HUES64 (cell line): ENCODE measurements around the gene EYS.

Experiments used
- H3K27ac ChIP-seq: 2 replicates; pipeline ENCODE4 v1.7.0; 2013; ENCODE audit warnings: low read depth, low read length, inconsistent platforms
- H3K27me3 ChIP-seq: 2 replicates; pipeline ENCODE4 v1.6.1; 2013; ENCODE audit warnings: mild to moderate bottlenecking, low read length; ENCODE audit not compliant: insufficient read depth
- H3K36me3 ChIP-seq: 2 replicates; pipeline ENCODE4 v1.6.1; 2013; ENCODE audit warnings: mild to moderate bottlenecking, low read length; ENCODE audit not compliant: insufficient read depth
- H3K4me1 ChIP-seq: 2 replicates; pipeline ENCODE4 v1.6.1; 2013; ENCODE audit warnings: mild to moderate bottlenecking, low read length, moderate library complexity; ENCODE audit not compliant: insufficient read depth
- H3K4me3 ChIP-seq: 2 replicates; pipeline ENCODE4 v1.5.1; 2013; ENCODE audit warnings: mild to moderate bottlenecking, low read length, moderate library complexity
- H3K9ac ChIP-seq: 2 replicates; pipeline ENCODE4 v1.6.1; 2013; ENCODE audit warnings: mild to moderate bottlenecking, low read depth, low read length
- H3K9me3 ChIP-seq: 2 replicates; pipeline ENCODE4 v1.6.1; 2013; ENCODE audit warnings: low read depth, low read length; ENCODE audit not compliant: insufficient read depth
- WGBS: fragments of 150-250, 120-280 bp; methylation state at CpG from one replicate; pipeline ENCODE4 v1.1.7; 2013; ENCODE audit warnings: missing lambda C conversion rate; 5-methylcytosine and 5-hydroxymethylcytosine counted together

Gene EYS

GRCh38 chr6:65221153-65221552 is 485.9 kb downstream of the EYS start:
- 100% methylated on average over 1 of the region's 1 CpG for WGBS
- H3K4me3 ChIP-seq = no peak overlapping the region

GRCh38 chr6:65202738-65203137 is 504.3 kb downstream of the EYS start:
- 96% methylated on average over 2 of the region's 2 CpGs for WGBS
- H3K9me3 ChIP-seq = no peaks in the 10 kb centered on the region
- H3K36me3 ChIP-seq = no peaks in the 10 kb centered on the region
- no peaks in the 10 kb centered on the region for H3K4me1 ChIP-seq
- H3K27ac ChIP-seq = no peak overlapping the region
- H3K9ac ChIP-seq = no peak overlapping the region
- no peaks in the 10 kb centered on the region for H3K27me3 ChIP-seq
- H3K4me3 ChIP-seq = no peak overlapping the region

More at GRCh38 chr6:65221153-65221552, 485.9 kb downstream of the EYS start:
- H3K27ac ChIP-seq = no peak overlapping the region
- no peak overlapping the region for H3K9ac ChIP-seq
- no peaks in the 10 kb centered on the region for H3K27me3 ChIP-seq
- no peaks in the 10 kb centered on the region for H3K4me1 ChIP-seq
- H3K36me3 ChIP-seq = no peaks in the 10 kb centered on the region
- H3K9me3 ChIP-seq = peaks cover 25% of the 10 kb centered on the region

GRCh38 chr6:65199683-65200082 is 507.3 kb downstream of the EYS start:
- Histone ChIP-seq H3K9me3 (no peaks in the 10 kb centered on the region), H3K4me1 (no peaks in the 10 kb centered on the region), H3K4me3 (no peak overlapping the region), H3K36me3 (no peaks in the 10 kb centered on the region), H3K27ac (no peak overlapping the region), H3K27me3 (no peaks in the 10 kb centered on the region), H3K9ac (no peak overlapping the region)
- WGBS = 93% methylated on average over 3 of the region's 3 CpGs

GRCh38 chr6:65199121-65199520 is 507.9 kb downstream of the EYS start:
- no peaks in the 10 kb centered on the region for H3K36me3 ChIP-seq
- H3K9ac ChIP-seq = no peak overlapping the region
- no peak overlapping the region for H3K4me3 ChIP-seq
- no peaks in the 10 kb centered on the region for H3K4me1 ChIP-seq
- no peak overlapping the region for H3K27ac ChIP-seq
- 94% methylated on average over 3 of the region's 3 CpGs for WGBS
- H3K9me3 ChIP-seq = no peaks in the 10 kb centered on the region
- H3K27me3 ChIP-seq = no peaks in the 10 kb centered on the region

DNA sequence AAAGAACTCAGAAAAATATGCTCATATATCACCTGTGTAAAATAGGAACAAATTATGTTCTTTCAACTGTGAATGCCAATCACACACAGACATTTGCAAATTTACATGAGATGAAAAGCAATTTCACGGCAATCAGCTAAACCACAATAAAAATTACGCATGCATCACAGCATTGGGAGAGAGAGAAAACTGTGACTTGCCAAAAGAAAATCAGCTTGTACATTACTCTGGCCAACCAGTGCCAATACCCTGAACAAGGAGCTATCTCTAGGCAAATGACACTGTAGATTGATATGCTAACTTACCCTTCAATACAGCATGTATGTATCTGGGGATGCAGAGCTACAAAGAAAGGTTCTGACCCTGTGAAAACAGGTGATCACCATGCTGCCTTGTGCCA is 515.6 kb downstream of the EYS start:
- Histone ChIP-seq H3K9ac (no peak overlapping the region), H3K9me3 (no peaks in the 10 kb centered on the region), H3K27me3 (no peaks in the 10 kb centered on the region), H3K27ac (no peak overlapping the region; the same call in 1 of the 2 replicates), H3K4me1 (peaks cover 14% of the 10 kb centered on the region), H3K4me3 (no peak overlapping the region), H3K36me3 (no peaks in the 10 kb centered on the region)
- 97% methylated on average over 2 of the region's 2 CpGs for WGBS

GRCh38 chr6:65189236-65189881 is 517.7 kb downstream of the EYS start:
- Histone ChIP-seq H3K4me3 (no peak overlapping the region), H3K27me3 (no peaks in the 10 kb centered on the region), H3K27ac (no peak overlapping the region), H3K4me1 (peaks cover 14% of the 10 kb centered on the region), H3K36me3 (no peaks in the 10 kb centered on the region), H3K9me3 (no peaks in the 10 kb centered on the region), H3K9ac (no peak overlapping the region)
- 96% methylated on average over 4 of the region's 5 CpGs for WGBS

DNA sequence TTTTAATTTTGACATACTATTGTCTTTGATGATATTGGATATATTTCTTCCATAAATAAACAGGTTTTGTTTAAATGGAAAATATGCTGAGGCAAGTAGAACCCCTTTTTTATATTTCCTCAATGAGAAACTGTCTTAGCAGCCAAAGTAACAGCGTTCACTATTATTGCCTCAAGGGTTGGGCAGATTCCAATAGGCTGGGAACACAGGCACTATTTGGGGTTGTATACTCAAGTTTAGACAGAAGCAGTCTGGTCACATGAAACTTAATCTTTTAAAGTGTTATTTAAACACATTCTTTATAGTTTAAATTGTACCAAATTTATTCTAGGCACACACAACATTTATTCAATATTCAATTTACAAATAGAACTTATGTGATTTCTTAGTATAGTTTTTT is 520.2 kb downstream of the EYS start:
- no peaks in the 10 kb centered on the region for H3K36me3 ChIP-seq
- no peak overlapping the region for H3K4me3 ChIP-seq
- H3K4me1 ChIP-seq = peaks cover 14% of the 10 kb centered on the region
- no peaks in the 10 kb centered on the region for H3K27me3 ChIP-seq
- no peak overlapping the region for H3K9ac ChIP-seq
- no peaks in the 10 kb centered on the region for H3K9me3 ChIP-seq
- WGBS = 96% methylated on average over 1 of the region's 1 CpG
- H3K27ac ChIP-seq = no peak overlapping the region

GRCh38 chr6:65182681-65183080 is 524.3 kb downstream of the EYS start:
- Histone ChIP-seq H3K36me3 (no peaks in the 10 kb centered on the region), H3K4me1 (no peaks in the 10 kb centered on the region), H3K9me3 (no peaks in the 10 kb centered on the region), H3K4me3 (no peak overlapping the region), H3K27me3 (no peaks in the 10 kb centered on the region), H3K9ac (no peak overlapping the region), H3K27ac (no peak overlapping the region)
- 95% methylated on average over 2 of the region's 2 CpGs for WGBS

- no peaks in the 10 kb centered on the region for H3K36me3 ChIP-seq
- no peak overlapping the region for H3K27ac ChIP-seq
- no peaks in the 10 kb centered on the region for H3K4me1 ChIP-seq
- H3K9ac ChIP-seq = no peak overlapping the region
- H3K4me3 ChIP-seq = no peak overlapping the region
- no peaks in the 10 kb centered on the region for H3K9me3 ChIP-seq
- H3K27me3 ChIP-seq = no peaks in the 10 kb centered on the region
- no CpG with 5 or more reads among the region's 2 CpGs for WGBS
Measured at GRCh38 chr6:65170273-65170672, 536.8 kb downstream of the EYS start.

GRCh38 chr6:65161661-65162060 is 545.4 kb downstream of the EYS start:
- H3K27ac ChIP-seq = no peak overlapping the region
- no peaks in the 10 kb centered on the region for H3K4me1 ChIP-seq
- no peaks in the 10 kb centered on the region for H3K9me3 ChIP-seq
- no peak overlapping the region for H3K4me3 ChIP-seq
- no peaks in the 10 kb centered on the region for H3K27me3 ChIP-seq
- no CpG with 5 or more reads among the region's 1 CpG for WGBS
- no peaks in the 10 kb centered on the region for H3K36me3 ChIP-seq
- no peak overlapping the region for H3K9ac ChIP-seq

- Histone ChIP-seq H3K36me3 (no peaks in the 10 kb centered on the region), H3K27ac (no peak overlapping the region)
- WGBS = no CpG with 5 or more reads among the region's 3 CpGs
Measured at GRCh38 chr6:65157025-65157424, 550.0 kb downstream of the EYS start.

DNA sequence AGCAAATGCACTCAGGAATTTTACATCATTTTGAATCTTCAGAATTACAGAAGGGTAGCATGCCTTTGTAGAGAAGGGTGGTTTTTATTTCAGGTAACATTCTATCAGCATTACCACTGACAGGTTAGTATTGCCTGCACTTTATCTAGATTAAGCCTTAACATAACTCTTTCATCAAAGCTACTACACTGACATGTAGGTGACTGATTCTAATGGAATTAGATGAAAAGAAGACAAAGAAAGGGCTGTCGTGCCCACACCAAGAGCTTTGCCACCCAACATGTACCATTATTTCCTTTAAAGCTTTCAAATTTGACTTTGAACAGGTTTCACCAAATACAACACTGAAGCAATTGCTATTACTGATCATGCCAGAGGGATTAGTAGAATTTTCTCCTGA is 551.9 kb downstream of the EYS start:
- Histone ChIP-seq H3K27ac (no peak overlapping the region), H3K9me3 (no peaks in the 10 kb centered on the region), H3K27me3 (no peaks in the 10 kb centered on the region), H3K4me1 (no peaks in the 10 kb centered on the region), H3K9ac (no peak overlapping the region), H3K36me3 (no peaks in the 10 kb centered on the region), H3K4me3 (no peak overlapping the region)
- WGBS = 57% methylated on average over 1 of the region's 1 CpG

More at GRCh38 chr6:65157025-65157424, 550.0 kb downstream of the EYS start:
- Histone ChIP-seq H3K4me3 (no peak overlapping the region), H3K4me1 (no peaks in the 10 kb centered on the region), H3K27me3 (no peaks in the 10 kb centered on the region), H3K9ac (no peak overlapping the region), H3K9me3 (no peaks in the 10 kb centered on the region)
